ENCODE results near the gene KIF23. TPM values are rescaled to one million over a fixed set of nuclear protein-coding genes. Genes with fewer than 3 reads are reported as not detected.

Gene KIF23
- total and polyA plus RNA-seq, 2 donors (not counting 1 experiment from before 2014, with no cell fraction given), result 16.5 to 19.4 TPM

DNA sequence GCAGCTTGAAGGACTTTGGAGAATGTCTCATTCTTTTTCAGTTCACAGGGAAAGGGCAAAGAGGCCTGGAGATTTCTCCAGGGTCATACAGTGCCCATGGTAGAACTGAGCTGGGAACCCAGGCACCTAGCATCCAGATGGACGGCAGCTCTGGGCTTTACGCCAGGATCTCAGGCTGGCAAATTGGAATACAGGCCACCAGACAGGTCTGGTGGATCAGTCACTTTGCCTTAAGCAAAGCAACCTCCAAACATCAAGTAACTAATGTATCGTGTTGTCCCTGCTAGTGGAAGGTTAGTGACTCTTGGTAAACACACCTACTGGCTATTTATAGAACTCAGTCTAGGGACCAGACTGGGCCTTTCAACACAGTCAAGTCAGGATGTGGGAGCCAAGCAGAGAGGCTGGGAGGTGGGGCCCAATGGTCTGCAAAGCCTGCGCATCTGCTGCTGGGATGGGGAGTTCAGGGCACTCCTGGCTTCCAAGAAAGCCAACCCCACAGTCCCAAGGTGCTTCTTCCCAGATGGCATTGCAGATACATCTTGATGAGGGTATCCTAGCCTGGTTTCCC, 68.6 kb downstream of the KIF23 start:
- no peaks in the 10 kb centered on the region for H3K9me3 ChIP-seq (ENCODE audit: control insufficient read depth, insufficient read depth, low read depth, low read length)
- H3K27ac ChIP-seq (ENCODE audit: insufficient read depth, low read length), result no peak overlapping the region
- TF ChIP-seq, protein P1, sequence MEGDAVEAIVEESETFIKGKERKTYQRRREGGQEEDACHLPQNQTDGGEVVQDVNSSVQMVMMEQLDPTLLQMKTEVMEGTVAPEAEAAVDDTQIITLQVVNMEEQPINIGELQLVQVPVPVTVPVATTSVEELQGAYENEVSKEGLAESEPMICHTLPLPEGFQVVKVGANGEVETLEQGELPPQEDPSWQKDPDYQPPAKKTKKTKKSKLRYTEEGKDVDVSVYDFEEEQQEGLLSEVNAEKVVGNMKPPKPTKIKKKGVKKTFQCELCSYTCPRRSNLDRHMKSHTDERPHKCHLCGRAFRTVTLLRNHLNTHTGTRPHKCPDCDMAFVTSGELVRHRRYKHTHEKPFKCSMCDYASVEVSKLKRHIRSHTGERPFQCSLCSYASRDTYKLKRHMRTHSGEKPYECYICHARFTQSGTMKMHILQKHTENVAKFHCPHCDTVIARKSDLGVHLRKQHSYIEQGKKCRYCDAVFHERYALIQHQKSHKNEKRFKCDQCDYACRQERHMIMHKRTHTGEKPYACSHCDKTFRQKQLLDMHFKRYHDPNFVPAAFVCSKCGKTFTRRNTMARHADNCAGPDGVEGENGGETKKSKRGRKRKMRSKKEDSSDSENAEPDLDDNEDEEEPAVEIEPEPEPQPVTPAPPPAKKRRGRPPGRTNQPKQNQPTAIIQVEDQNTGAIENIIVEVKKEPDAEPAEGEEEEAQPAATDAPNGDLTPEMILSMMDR (conservative IDR thresholded peaks at IDR 0.05 in 1 of 2, IDR thresholded peaks at IDR 0.05 in 1 of 2; ENCODE audit: low read depth in 1 of 2, low read length in 2 of 2), result no peak
- no peak for TF ChIP-seq EZH2 (IDR thresholded peaks at IDR 0.05; ENCODE audit: low read length, missing control alignments)

DNA sequence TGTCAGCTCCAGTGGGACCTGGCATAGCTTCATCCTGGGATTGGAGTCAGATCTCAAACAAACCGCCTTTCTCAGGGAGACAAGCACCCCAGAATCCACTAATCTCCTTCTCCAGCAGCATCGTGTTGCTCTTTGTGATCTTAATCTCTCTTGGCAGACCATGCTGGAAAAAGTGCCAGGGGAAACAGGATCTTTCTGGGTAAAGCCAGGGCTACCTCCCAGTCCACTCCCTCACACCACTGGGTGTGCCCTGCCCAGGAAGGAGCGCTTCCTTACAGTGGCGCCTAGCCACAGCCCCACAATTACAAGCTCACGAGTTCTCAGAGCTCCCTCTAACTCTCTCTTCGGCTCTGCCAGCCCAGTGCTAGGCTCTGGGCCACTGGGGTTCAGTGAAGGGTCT, 70.7 kb downstream of the KIF23 start:
- TF ChIP-seq, protein P1 (conservative IDR thresholded peaks at IDR 0.05 in 1 of 2, IDR thresholded peaks at IDR 0.05 in 1 of 2; ENCODE audit: low read depth in 1 of 2, low read length in 2 of 2), result no peak
- H3K4me2 ChIP-seq (ENCODE audit: extremely low read depth, insufficient read depth, low read length), result no peak overlapping the region
- H4K20me1 ChIP-seq (ENCODE audit: control insufficient read depth, extremely low read depth, insufficient read depth, low read length), result no peaks in the 10 kb centered on the region
- no peaks in the 10 kb centered on the region for H3K36me3 ChIP-seq (ENCODE audit: control insufficient read depth, insufficient read depth, low read length)
- DNase-seq (ENCODE audit: low read depth in 2 of 2), result no peak
- H2AFZ ChIP-seq (ENCODE audit: low read length), result no peak overlapping the region
- H3K27me3 ChIP-seq (ENCODE audit: control insufficient read depth, insufficient read depth, low read length), result peaks cover 9% of the 10 kb centered on the region
- H3K9ac ChIP-seq (ENCODE audit: insufficient read depth, low read length), result no peak overlapping the region
- H3K79me2 ChIP-seq (ENCODE audit: control insufficient read depth, insufficient read depth, low read length), result no peaks in the 10 kb centered on the region
- no peaks in the 10 kb centered on the region for H3K9me3 ChIP-seq (ENCODE audit: control insufficient read depth, insufficient read depth, low read depth, low read length)
- no peak overlapping the region for H3K4me3 ChIP-seq (replicated peaks in 1 of 4; ENCODE audit: control extremely low read depth in 1 of 4, insufficient read depth in 1 of 4, low read depth in 3 of 4, low read length in 4 of 4)
- no peak overlapping the region for H3K27ac ChIP-seq (ENCODE audit: insufficient read depth, low read length)
- H3K4me1 ChIP-seq (ENCODE audit: control insufficient read depth, extremely low read depth, insufficient read depth, low read length), result no peaks in the 10 kb centered on the region

More for the DNA sequence above, 68.6 kb downstream of the KIF23 start:
- Histone ChIP-seq H4K20me1 (ENCODE audit: control insufficient read depth, extremely low read depth, insufficient read depth, low read length) (no peaks in the 10 kb centered on the region), H2AFZ (ENCODE audit: low read length) (no peak overlapping the region), H3K4me2 (ENCODE audit: extremely low read depth, insufficient read depth, low read length) (no peak overlapping the region), H3K9ac (ENCODE audit: insufficient read depth, low read length) (no peak overlapping the region), H3K27me3 (ENCODE audit: control insufficient read depth, insufficient read depth, low read length) (peaks cover 7% of the 10 kb centered on the region), H3K4me3 (replicated peaks in 1 of 4; ENCODE audit: control extremely low read depth in 1 of 4, insufficient read depth in 1 of 4, low read depth in 3 of 4, low read length in 4 of 4) (no peak overlapping the region), H3K36me3 (ENCODE audit: control insufficient read depth, insufficient read depth, low read length) (no peaks in the 10 kb centered on the region), H3K79me2 (ENCODE audit: control insufficient read depth, insufficient read depth, low read length) (no peaks in the 10 kb centered on the region), H3K4me1 (ENCODE audit: control insufficient read depth, extremely low read depth, insufficient read depth, low read length) (no peaks in the 10 kb centered on the region)
- no peak for DNase-seq (ENCODE audit: low read depth in 2 of 2)

DNA sequence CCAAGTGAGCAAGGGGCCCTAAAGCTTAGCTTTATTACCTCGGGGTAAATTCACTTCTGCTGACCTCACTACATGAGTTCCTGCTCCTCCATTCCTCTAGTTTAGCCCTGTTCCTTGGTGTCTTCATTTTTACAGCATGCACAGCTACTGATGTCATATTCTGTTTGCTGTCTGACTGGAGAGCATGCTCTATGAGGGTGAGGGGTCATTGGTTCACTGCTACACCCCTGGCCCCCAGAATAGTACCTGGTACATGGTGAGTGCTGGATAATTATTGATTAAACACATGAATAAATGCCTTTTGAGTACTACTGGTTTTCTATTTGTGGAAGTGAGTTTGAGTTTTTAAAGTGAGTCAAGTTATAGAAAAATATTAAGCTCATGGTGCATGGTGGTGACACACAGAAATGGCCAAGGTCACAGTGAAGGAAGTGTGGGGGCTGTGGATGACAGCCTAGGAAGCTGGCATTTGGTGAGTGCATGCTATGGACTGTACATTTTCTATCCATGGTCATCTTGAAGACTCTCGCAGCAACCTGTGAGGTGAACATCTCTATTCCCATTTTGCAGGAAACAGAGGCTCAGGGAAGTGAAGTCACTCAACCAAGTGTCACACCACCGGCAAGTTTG, 72.4 kb downstream of the KIF23 start:
- H3K36me3 ChIP-seq (ENCODE audit: control insufficient read depth, insufficient read depth, low read length), result no peaks in the 10 kb centered on the region
- H3K79me2 ChIP-seq (ENCODE audit: control insufficient read depth, insufficient read depth, low read length), result no peaks in the 10 kb centered on the region
- no peak overlapping the region for H3K9ac ChIP-seq (ENCODE audit: insufficient read depth, low read length)
- peaks cover 24% of the 10 kb centered on the region for H3K27me3 ChIP-seq (ENCODE audit: control insufficient read depth, insufficient read depth, low read length)
- no peak for DNase-seq (ENCODE audit: low read depth in 2 of 2)
- no peak overlapping the region for H3K4me3 ChIP-seq (replicated peaks in 1 of 4; ENCODE audit: control extremely low read depth in 1 of 4, insufficient read depth in 1 of 4, low read depth in 3 of 4, low read length in 4 of 4)
- no peaks in the 10 kb centered on the region for H4K20me1 ChIP-seq (ENCODE audit: control insufficient read depth, extremely low read depth, insufficient read depth, low read length)
- H2AFZ ChIP-seq (ENCODE audit: low read length), result no peak overlapping the region
- H3K27ac ChIP-seq (ENCODE audit: insufficient read depth, low read length), result no peak overlapping the region
- TF ChIP-seq EZH2 (IDR thresholded peaks at IDR 0.05; ENCODE audit: low read length, missing control alignments), result no peak
- TF ChIP-seq, protein P1 (conservative IDR thresholded peaks at IDR 0.05 in 1 of 2, IDR thresholded peaks at IDR 0.05 in 1 of 2; ENCODE audit: low read depth in 1 of 2, low read length in 2 of 2), result no peak
- no peaks in the 10 kb centered on the region for H3K9me3 ChIP-seq (ENCODE audit: control insufficient read depth, insufficient read depth, low read depth, low read length)
- no peak overlapping the region for H3K4me2 ChIP-seq (ENCODE audit: extremely low read depth, insufficient read depth, low read length)
- H3K4me1 ChIP-seq (ENCODE audit: control insufficient read depth, extremely low read depth, insufficient read depth, low read length), result no peaks in the 10 kb centered on the region

Data from fibroblast of lung (primary cell).